ENCODE results near the gene TRAPPC13.

TRAPPC13 gene

GRCh38 chr5:65640240-65640639 is 15.4 kb downstream of the TRAPPC13 start:
- TF ChIP-seq CTCF (IDR thresholded peaks at IDR 0.05; ENCODE audit: low read depth, low read length): no peak
- no peaks in the 10 kb centered on the region for H3K27me3 ChIP-seq
- H3K4me1 ChIP-seq: no peaks in the 10 kb centered on the region
- no peak for DNase-seq
- H3K9me3 ChIP-seq: no peaks in the 10 kb centered on the region
- H3K36me3 ChIP-seq: peaks cover 16% of the 10 kb centered on the region
- no peak overlapping the region for H3K4me3 ChIP-seq (ENCODE audit: low read depth, low read length)

GRCh38 chr5:65646938-65647337 is 22.1 kb downstream of the TRAPPC13 start:
- H3K9me3 ChIP-seq: no peaks in the 10 kb centered on the region
- H3K27me3 ChIP-seq: no peaks in the 10 kb centered on the region
- H3K4me3 ChIP-seq (ENCODE audit: low read depth, low read length): no peak overlapping the region
- TF ChIP-seq CTCF (IDR thresholded peaks at IDR 0.05; ENCODE audit: low read depth, low read length): no peak
- no peak for DNase-seq
- H3K4me1 ChIP-seq: no peaks in the 10 kb centered on the region
- H3K36me3 ChIP-seq: peaks cover 5% of the 10 kb centered on the region; the same call in 1 of the 2 replicates

- no peaks in the 10 kb centered on the region for H3K9me3 ChIP-seq
- no peak for DNase-seq
- no peak for TF ChIP-seq CTCF (IDR thresholded peaks at IDR 0.05; ENCODE audit: low read depth, low read length)
Observed at GRCh38 chr5:65647941-65648340, 23.1 kb downstream of the TRAPPC13 start.

GRCh38 chr5:65651144-65651543 is 26.3 kb downstream of the TRAPPC13 start:
- no peak for DNase-seq
- Histone ChIP-seq H3K4me1 (no peaks in the 10 kb centered on the region), H3K9me3 (no peaks in the 10 kb centered on the region), H3K4me3 (ENCODE audit: low read depth, low read length) (no peak overlapping the region), H3K27me3 (no peaks in the 10 kb centered on the region), H3K36me3 (peaks cover 5% of the 10 kb centered on the region; the same call in 1 of the 2 replicates)
- TF ChIP-seq CTCF (IDR thresholded peaks at IDR 0.05; ENCODE audit: low read depth, low read length): no peak

More at GRCh38 chr5:65647941-65648340, 23.1 kb downstream of the TRAPPC13 start:
- Histone ChIP-seq H3K36me3 (peaks cover 5% of the 10 kb centered on the region; the same call in 1 of the 2 replicates), H3K27me3 (no peaks in the 10 kb centered on the region), H3K4me1 (no peaks in the 10 kb centered on the region), H3K4me3 (ENCODE audit: low read depth, low read length) (no peak overlapping the region)

- no peaks in the 10 kb centered on the region for H3K4me1 ChIP-seq
- TF ChIP-seq CTCF (IDR thresholded peaks at IDR 0.05; ENCODE audit: low read depth, low read length): no peak
- DNase-seq: no peak
- H3K36me3 ChIP-seq: peaks cover 5% of the 10 kb centered on the region; the same call in 1 of the 2 replicates
- H3K27me3 ChIP-seq: no peaks in the 10 kb centered on the region
- no peak overlapping the region for H3K4me3 ChIP-seq (ENCODE audit: low read depth, low read length)
- no peaks in the 10 kb centered on the region for H3K9me3 ChIP-seq
Observed at GRCh38 chr5:65654713-65655112, 29.9 kb downstream of the TRAPPC13 start.

- Histone ChIP-seq H3K9me3 (no peaks in the 10 kb centered on the region), H3K27me3 (no peaks in the 10 kb centered on the region), H3K4me1 (no peaks in the 10 kb centered on the region), H3K4me3 (ENCODE audit: low read depth, low read length) (no peak overlapping the region), H3K36me3 (peaks cover 13% of the 10 kb centered on the region; the same call in 1 of the 2 replicates)
- peak; percentile 54 for TF ChIP-seq CTCF (IDR thresholded peaks at IDR 0.05; ENCODE audit: low read depth, low read length)
- DNase-seq: peak; percentile 7
Observed at GRCh38 chr5:65663804-65664521, 39.1 kb downstream of the TRAPPC13 start.

Data from BE2C (cell line).